RWPE1 (cell line): ENCODE results near the gene AGO3.

Source experiments
- CTCF ChIA-PET: fragments of 350-600 bp; sonication (Branson Sonifier 250); formaldehyde crosslinking; extraction: SDS; loops from one replicate; lab custom pipeline; 2021; lab: Yijun Ruan, JAX
- POLR2A ChIA-PET: fragments of 400-600 bp; formaldehyde crosslinking; extraction: SDS; loops from one replicate; lab custom pipeline; 2020; ENCODE audit warnings: antibody characterized with exemption; ENCODE audit not compliant: low non-redundant PET; lab: Yijun Ruan, JAX
- DNase-seq: peaks from one replicate; pipeline ENCODE4 v3.0.0; 2012; ENCODE audit warnings: low spot score
- H3K27ac ChIP-seq: fragments of 450-650 bp; 2 replicates; pipeline ENCODE4 v1.5.1; 2017
- CTCF ChIP-seq: fragments of 450-650 bp; conservative IDR thresholded peaks from 2 replicates; pipeline ENCODE4 v1.5.1; 2017; ENCODE audit warnings: low read depth, mild to moderate bottlenecking

AGO3 gene

GRCh38 chr1:35894183-35894582 is 36.7 kb upstream of the AGO3 start:
- DNase-seq, result no peak
- CTCF ChIA-PET, result interaction anchor here (1.4 kb wide), 1 partner anchor 11 kb away, joined by 3 read pairs; the partner anchor contains the start of gene AGO1
- no peak for TF ChIP-seq CTCF
- no peak overlapping the region for H3K27ac ChIP-seq
- POLR2A ChIA-PET, result no interaction called here

DNA sequence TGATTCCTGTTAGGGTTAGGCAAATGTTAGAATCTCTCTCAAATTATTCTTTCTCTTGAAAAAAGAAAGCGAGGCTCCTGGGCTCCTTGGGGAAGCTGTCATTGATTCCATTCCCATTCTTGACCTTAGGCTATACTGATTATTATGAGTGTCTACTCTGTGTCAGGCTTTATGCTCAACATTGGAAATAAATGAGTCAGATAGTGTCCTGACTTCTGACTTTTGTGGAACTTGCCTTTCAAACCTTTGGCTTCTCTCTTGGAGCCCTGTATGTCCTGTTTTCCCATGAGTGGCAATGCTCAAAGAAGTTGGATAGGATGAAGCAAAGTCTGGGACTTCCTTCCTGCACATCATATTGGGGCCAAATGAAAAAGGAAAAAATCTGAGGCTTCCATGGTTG is 36.2 kb upstream of the AGO3 start:
- no peak for DNase-seq
- ChIA-PET CTCF (interaction anchor here (1.4 kb wide), 1 partner anchor 12 kb away, joined by 3 read pairs; the partner anchor contains the start of gene AGO1), POLR2A (no interaction called here)
- no peak for TF ChIP-seq CTCF
- H3K27ac ChIP-seq, result no peak overlapping the region

DNA sequence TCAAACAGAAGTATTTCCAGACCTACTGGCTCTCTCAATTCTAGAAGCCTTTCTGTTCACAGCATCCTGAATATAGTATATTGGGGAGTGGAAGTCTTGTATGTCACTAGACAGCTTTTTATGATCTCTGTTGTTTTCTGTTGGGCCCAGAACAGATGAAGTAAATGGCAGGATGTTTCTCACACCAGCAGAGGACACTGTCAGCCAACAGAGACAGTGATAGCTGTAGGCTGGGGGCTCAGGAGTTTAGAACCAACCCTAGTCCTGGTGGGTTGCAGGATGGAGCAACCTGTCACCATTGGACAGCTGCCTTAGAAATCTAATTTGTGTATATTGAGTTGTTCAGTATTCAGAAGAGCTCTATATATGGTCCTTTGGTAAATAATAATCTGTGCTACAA is 31.0 kb upstream of the AGO3 start:
- TF ChIP-seq CTCF, result no peak
- ChIA-PET POLR2A (interaction anchor here (0.6 kb wide), 1 partner anchor 120 kb away, joined by 3 read pairs; no protein-coding TSS in a partner anchor), CTCF (interaction anchor here (0.5 kb wide), 1 partner anchor 780 kb away, joined by 3 read pairs; no protein-coding TSS in a partner anchor)
- DNase-seq, result no peak
- no peak overlapping the region for H3K27ac ChIP-seq

DNA sequence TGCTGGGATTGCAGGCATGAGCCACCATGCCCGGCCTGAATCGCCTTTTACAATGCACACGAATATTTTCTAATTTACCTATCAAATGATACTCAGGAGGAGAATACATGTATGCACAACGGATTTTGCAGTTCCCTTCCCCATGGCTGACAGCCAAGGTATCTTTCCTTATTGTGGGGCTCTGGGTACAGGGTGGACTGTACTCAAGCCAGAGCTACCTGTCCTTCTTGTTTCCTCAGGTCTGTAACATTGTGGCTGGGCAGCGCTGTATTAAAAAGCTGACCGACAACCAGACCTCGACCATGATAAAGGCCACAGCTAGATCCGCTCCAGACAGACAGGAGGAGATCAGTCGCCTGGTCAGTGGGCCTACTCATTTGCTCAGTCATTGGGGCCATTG is 29.7 kb upstream of the AGO3 start:
- H3K27ac ChIP-seq, result no peak overlapping the region
- TF ChIP-seq CTCF, result no peak
- DNase-seq, result no peak
- ChIA-PET CTCF (interaction anchor here (0.5 kb wide), 1 partner anchor 264 kb away, joined by 3 read pairs; no protein-coding TSS in a partner anchor), POLR2A (no interaction called here)

- CTCF ChIA-PET, result interaction anchor here (0.6 kb wide), 1 partner anchor 1347 kb away, joined by 3 read pairs; no protein-coding TSS in a partner anchor
- POLR2A ChIA-PET, result no interaction called here
- TF ChIP-seq CTCF, result no peak
- DNase-seq, result no peak
- H3K27ac ChIP-seq, result no peak overlapping the region
Observed at GRCh38 chr1:35902671-35903070, 28.2 kb upstream of the AGO3 start.

- CTCF ChIA-PET, result no interaction called here
- TF ChIP-seq CTCF, result no peak
- POLR2A ChIA-PET, result no interaction called here
- no peak for DNase-seq
- H3K27ac ChIP-seq, result no peak overlapping the region
Observed at GRCh38 chr1:35914717-35915116, 16.2 kb upstream of the AGO3 start.
